ENCODE measurements around the gene MGLL.

The MGLL gene

GRCh38 chr3:127747066-127747465 lies 75.2 kb downstream of the MGLL start:
- Histone ChIP-seq H3K27me3 (ENCODE audit: control insufficient read depth in 5 of 5, insufficient read depth in 4 of 5, low read length in 5 of 5) (no peaks in the 10 kb centered on the region), H3K9me3 (ENCODE audit: control insufficient read depth in 5 of 5, low read length in 5 of 5) (no peaks in the 10 kb centered on the region), H3K4me1 (ENCODE audit: control insufficient read depth in 5 of 5, insufficient read depth in 5 of 5, low read length in 5 of 5) (peaks cover 14 to 93% (median 92%) of the 10 kb centered on the region in 5 donors), H3K9ac (ENCODE audit: low read length in 5 of 5) (no peak overlapping the region), H3K36me3 (ENCODE audit: control insufficient read depth in 5 of 5, insufficient read depth in 5 of 5, low read length in 5 of 5) (peaks cover 0 to 33% (median 20%) of the 10 kb centered on the region in 5 donors), H3K4me3 (ENCODE audit: low read depth in 1 of 5, low read length in 5 of 5) (no peak overlapping the region), H3K27ac (ENCODE audit: low read depth, low read length) (peak overlapping the region; percentile 80)

GRCh38 chr3:127746400-127747057 lies 75.8 kb downstream of the MGLL start:
- peaks cover 14 to 99% (median 91%) of the 10 kb centered on the region in 5 donors for H3K4me1 ChIP-seq (ENCODE audit: control insufficient read depth in 5 of 5, insufficient read depth in 5 of 5, low read length in 5 of 5)
- H3K9me3 ChIP-seq (ENCODE audit: control insufficient read depth in 5 of 5, low read length in 5 of 5) = no peaks in the 10 kb centered on the region
- peaks cover 0 to 35% (median 20%) of the 10 kb centered on the region in 5 donors for H3K36me3 ChIP-seq (ENCODE audit: control insufficient read depth in 5 of 5, insufficient read depth in 5 of 5, low read length in 5 of 5)
- peak overlapping the region; percentile 80 for H3K27ac ChIP-seq (ENCODE audit: low read depth, low read length)
- H3K4me3 ChIP-seq (ENCODE audit: low read depth in 1 of 5, low read length in 5 of 5) = no peak overlapping the region
- H3K27me3 ChIP-seq (ENCODE audit: control insufficient read depth in 5 of 5, insufficient read depth in 4 of 5, low read length in 5 of 5) = no peaks in the 10 kb centered on the region
- no peak overlapping the region for H3K9ac ChIP-seq (ENCODE audit: low read length in 5 of 5)

- Histone ChIP-seq H3K4me3 (ENCODE audit: low read depth in 1 of 5, low read length in 5 of 5) (no peak overlapping the region), H3K27me3 (ENCODE audit: control insufficient read depth in 5 of 5, insufficient read depth in 4 of 5, low read length in 5 of 5) (no peaks in the 10 kb centered on the region), H3K9ac (ENCODE audit: low read length in 5 of 5) (no peak overlapping the region), H3K4me1 (ENCODE audit: control insufficient read depth in 5 of 5, insufficient read depth in 5 of 5, low read length in 5 of 5) (peaks cover 14 to 99% (median 88%) of the 10 kb centered on the region in 5 donors), H3K9me3 (ENCODE audit: control insufficient read depth in 5 of 5, low read length in 5 of 5) (no peaks in the 10 kb centered on the region), H3K27ac (ENCODE audit: low read depth, low read length) (peak overlapping the region; percentile 80), H3K36me3 (ENCODE audit: control insufficient read depth in 5 of 5, insufficient read depth in 5 of 5, low read length in 5 of 5) (peaks cover 0 to 36% (median 19%) of the 10 kb centered on the region in 5 donors)
These were observed 76.5 kb downstream of the MGLL start for GRCh38 chr3:127745656-127746399.

- Histone ChIP-seq H3K36me3 (ENCODE audit: control insufficient read depth in 5 of 5, insufficient read depth in 5 of 5, low read length in 5 of 5) (peaks cover 0 to 37% (median 18%) of the 10 kb centered on the region in 5 donors), H3K9ac (ENCODE audit: low read length in 5 of 5) (no peak overlapping the region), H3K27ac (ENCODE audit: low read depth, low read length) (peak overlapping the region; percentile 79), H3K4me3 (ENCODE audit: low read depth in 1 of 5, low read length in 5 of 5) (no peak overlapping the region), H3K27me3 (ENCODE audit: control insufficient read depth in 5 of 5, insufficient read depth in 4 of 5, low read length in 5 of 5) (no peaks in the 10 kb centered on the region), H3K4me1 (ENCODE audit: control insufficient read depth in 5 of 5, insufficient read depth in 5 of 5, low read length in 5 of 5) (peaks cover 11 to 99% (median 88%) of the 10 kb centered on the region in 5 donors), H3K9me3 (ENCODE audit: control insufficient read depth in 5 of 5, low read length in 5 of 5) (no peaks in the 10 kb centered on the region)
These were observed 77.4 kb downstream of the MGLL start for GRCh38 chr3:127744875-127745274.

- peaks cover 10 to 99% (median 88%) of the 10 kb centered on the region in 5 donors for H3K4me1 ChIP-seq (ENCODE audit: control insufficient read depth in 5 of 5, insufficient read depth in 5 of 5, low read length in 5 of 5)
- peak overlapping the region in 1 of 5 donors; percentile 10 for H3K4me3 ChIP-seq (ENCODE audit: low read depth in 1 of 5, low read length in 5 of 5)
- peaks cover 0 to 38% (median 18%) of the 10 kb centered on the region in 5 donors for H3K36me3 ChIP-seq (ENCODE audit: control insufficient read depth in 5 of 5, insufficient read depth in 5 of 5, low read length in 5 of 5)
- no peaks in the 10 kb centered on the region for H3K27me3 ChIP-seq (ENCODE audit: control insufficient read depth in 5 of 5, insufficient read depth in 4 of 5, low read length in 5 of 5)
- no peaks in the 10 kb centered on the region for H3K9me3 ChIP-seq (ENCODE audit: control insufficient read depth in 5 of 5, low read length in 5 of 5)
- H3K9ac ChIP-seq (ENCODE audit: low read length in 5 of 5) = peak overlapping the region in 1 of 5 donors; percentile 31
- H3K27ac ChIP-seq (ENCODE audit: low read depth, low read length) = peak overlapping the region; percentile 79
These were observed 78.0 kb downstream of the MGLL start for GRCh38 chr3:127744253-127744815.

GRCh38 chr3:127743351-127744252 lies 78.7 kb downstream of the MGLL start:
- no peaks in the 10 kb centered on the region for H3K9me3 ChIP-seq (ENCODE audit: control insufficient read depth in 5 of 5, low read length in 5 of 5)
- H3K36me3 ChIP-seq (ENCODE audit: control insufficient read depth in 5 of 5, insufficient read depth in 5 of 5, low read length in 5 of 5) = peaks cover 0 to 35% (median 20%) of the 10 kb centered on the region in 5 donors
- peaks cover 9 to 99% (median 88%) of the 10 kb centered on the region in 5 donors for H3K4me1 ChIP-seq (ENCODE audit: control insufficient read depth in 5 of 5, insufficient read depth in 5 of 5, low read length in 5 of 5)
- peak overlapping the region in 1 of 5 donors; percentile 5 for H3K9ac ChIP-seq (ENCODE audit: low read length in 5 of 5)
- peak overlapping the region; percentile 79 for H3K27ac ChIP-seq (ENCODE audit: low read depth, low read length)
- no peak overlapping the region for H3K4me3 ChIP-seq (ENCODE audit: low read depth in 1 of 5, low read length in 5 of 5)
- no peaks in the 10 kb centered on the region for H3K27me3 ChIP-seq (ENCODE audit: control insufficient read depth in 5 of 5, insufficient read depth in 4 of 5, low read length in 5 of 5)

- H3K27me3 ChIP-seq (ENCODE audit: control insufficient read depth in 5 of 5, insufficient read depth in 4 of 5, low read length in 5 of 5) = no peaks in the 10 kb centered on the region
- H3K4me1 ChIP-seq (ENCODE audit: control insufficient read depth in 5 of 5, insufficient read depth in 5 of 5, low read length in 5 of 5) = peaks cover 6 to 99% (median 87%) of the 10 kb centered on the region in 5 donors
- no peak overlapping the region for H3K9ac ChIP-seq (ENCODE audit: low read length in 5 of 5)
- H3K27ac ChIP-seq (ENCODE audit: low read depth, low read length) = peak overlapping the region; percentile 79
- no peaks in the 10 kb centered on the region for H3K9me3 ChIP-seq (ENCODE audit: control insufficient read depth in 5 of 5, low read length in 5 of 5)
- H3K36me3 ChIP-seq (ENCODE audit: control insufficient read depth in 5 of 5, insufficient read depth in 5 of 5, low read length in 5 of 5) = peaks cover 0 to 35% (median 24%) of the 10 kb centered on the region in 5 donors
- no peak overlapping the region for H3K4me3 ChIP-seq (ENCODE audit: low read depth in 1 of 5, low read length in 5 of 5)
These were observed 79.7 kb downstream of the MGLL start for GRCh38 chr3:127742580-127742979.

- Histone ChIP-seq H3K4me3 (ENCODE audit: low read depth in 1 of 5, low read length in 5 of 5) (no peak overlapping the region), H3K9me3 (ENCODE audit: control insufficient read depth in 5 of 5, low read length in 5 of 5) (no peaks in the 10 kb centered on the region), H3K27me3 (ENCODE audit: control insufficient read depth in 5 of 5, insufficient read depth in 4 of 5, low read length in 5 of 5) (no peaks in the 10 kb centered on the region), H3K27ac (ENCODE audit: low read depth, low read length) (peak overlapping the region; percentile 79), H3K36me3 (ENCODE audit: control insufficient read depth in 5 of 5, insufficient read depth in 5 of 5, low read length in 5 of 5) (peaks cover 0 to 31% (median 24%) of the 10 kb centered on the region in 5 donors), H3K4me1 (ENCODE audit: control insufficient read depth in 5 of 5, insufficient read depth in 5 of 5, low read length in 5 of 5) (peaks cover 0 to 98% (median 86%) of the 10 kb centered on the region in 5 donors), H3K9ac (ENCODE audit: low read length in 5 of 5) (no peak overlapping the region)
These were observed 80.6 kb downstream of the MGLL start for GRCh38 chr3:127741690-127742089.

GRCh38 chr3:127741246-127741645 lies 81.1 kb downstream of the MGLL start:
- H3K4me3 ChIP-seq (ENCODE audit: low read depth in 1 of 5, low read length in 5 of 5) = no peak overlapping the region
- no peaks in the 10 kb centered on the region for H3K27me3 ChIP-seq (ENCODE audit: control insufficient read depth in 5 of 5, insufficient read depth in 4 of 5, low read length in 5 of 5)
- peaks cover 3 to 98% (median 86%) of the 10 kb centered on the region in 5 donors for H3K4me1 ChIP-seq (ENCODE audit: control insufficient read depth in 5 of 5, insufficient read depth in 5 of 5, low read length in 5 of 5)
- H3K9me3 ChIP-seq (ENCODE audit: control insufficient read depth in 5 of 5, low read length in 5 of 5) = no peaks in the 10 kb centered on the region
- H3K36me3 ChIP-seq (ENCODE audit: control insufficient read depth in 5 of 5, insufficient read depth in 5 of 5, low read length in 5 of 5) = peaks cover 0 to 31% (median 24%) of the 10 kb centered on the region in 5 donors
- peak overlapping the region; percentile 79 for H3K27ac ChIP-seq (ENCODE audit: low read depth, low read length)
- H3K9ac ChIP-seq (ENCODE audit: low read length in 5 of 5) = peak overlapping the region in 1 of 5 donors; percentile 59

Data from subcutaneous abdominal adipose tissue (tissue), 5 donors.